Left lobe of liver (tissue), 2 donors: ENCODE data around the gene SNX15. TPM values are rescaled to one million over a fixed set of nuclear protein-coding genes. Genes with fewer than 3 reads are reported as not detected.

Experiments
- ATAC-seq: fragments of 200-7000 bp; cut with Tn5 transposase; one replicate; pipeline ENCODE4 v1.9.1; 2020; ENCODE audit warnings: mild to moderate bottlenecking, moderate library complexity
- DNase-seq: peaks from one replicate; pipeline ENCODE4 v3.0.0-alpha.2; 2020; ENCODE audit warnings: low spot score
- total RNA-seq: library from RNA; stranded (reverse); gene quantifications from one replicate; pipeline ENCODE4 v1.2.1, GENCODE V29; 2021
- donor health status: DM: no; HTN: no; CAD: no; lungs with moderate emphysema.
- donor health status: DM: no; HTN: yes; CAD: no.

The SNX15 gene
- total RNA-seq, 1 donor from 2014 or later, result 8.8 TPM

GRCh38 chr11:65083834-65084597 is 56.8 kb downstream of the SNX15 start, which contains the start of the genes CDCA5 and ZFPL1:
TSS of gene CDCA5 (minus strand) at chr11:65084040. CDS start at chr11:65083978, 62 bp downstream.
TSS of gene ZFPL1 (plus strand) at chr11:65084222. CDS start at chr11:65084699, 477 bp downstream.
- DNase-seq (peak; percentile 97), ATAC-seq (peak; percentile 94)

- DNase-seq (no peak), ATAC-seq (no peak)
Observed at GRCh38 chr11:65084598-65085375, 57.5 kb downstream of the SNX15 start.

GRCh38 chr11:65085446-65085845 is 58.2 kb downstream of the SNX15 start:
- ATAC-seq (no peak), DNase-seq (no peak)

GRCh38 chr11:65086809-65087208 is 59.6 kb downstream of the SNX15 start:
- ATAC-seq (no peak), DNase-seq (no peak)

- DNase-seq (no peak), ATAC-seq (no peak)
Observed at GRCh38 chr11:65087216-65087615, 60.0 kb downstream of the SNX15 start.

- DNase-seq (no peak), ATAC-seq (no peak)
Observed at GRCh38 chr11:65087827-65088226, 60.6 kb downstream of the SNX15 start.

- no peak for DNase-seq
- no peak for ATAC-seq
Observed at GRCh38 chr11:65089621-65090020, 62.4 kb downstream of the SNX15 start.

Other genes starting within 250 kb of the SNX15 start
- 104 TPM for gene SF1, start 248.9 kb upstream of the SNX15 start, total RNA-seq
- gene MAP4K2, start 224.2 kb upstream of the SNX15 start, total RNA-seq, result 6.6 TPM
- 24.0 TPM for gene MEN1, start 216.9 kb upstream of the SNX15 start, total RNA-seq
- 1.2 TPM for gene CDC42BPG, start 182.8 kb upstream of the SNX15 start, total RNA-seq
- 29.9 TPM for gene EHD1, start 148.8 kb upstream of the SNX15 start, total RNA-seq
- 34.0 TPM for gene ATG2A, start 110.2 kb upstream of the SNX15 start, total RNA-seq
- gene PPP2R5B, start 102.8 kb upstream of the SNX15 start, total RNA-seq, result 9.1 TPM
- gene GPHA2, start 91.5 kb upstream of the SNX15 start, total RNA-seq, result 0.25 TPM
- gene MAJIN, start 55.3 kb upstream of the SNX15 start, total RNA-seq, result not detected
- 2.4 TPM for gene BATF2, start 30.5 kb upstream of the SNX15 start, total RNA-seq
- gene ARL2, start 13.3 kb upstream of the SNX15 start, total RNA-seq, result 8.9 TPM
- 5.7 TPM for gene SAC3D1, start 13.8 kb downstream of the SNX15 start, total RNA-seq
- gene NAALADL1, start 31.1 kb downstream of the SNX15 start, total RNA-seq, result 0.78 TPM
- gene CDCA5, start 56.6 kb downstream of the SNX15 start, total RNA-seq, result 0.75 TPM
- gene ZFPL1, start 56.8 kb downstream of the SNX15 start, total RNA-seq, result 18.4 TPM
- 55.1 TPM for gene VPS51, start 68.8 kb downstream of the SNX15 start, total RNA-seq
- gene TM7SF2, start 84.4 kb downstream of the SNX15 start, total RNA-seq, result 97.6 TPM
- 8.8 TPM for gene ZNHIT2, start 90.3 kb downstream of the SNX15 start, total RNA-seq
- 430 TPM for gene FAU, start 94.7 kb downstream of the SNX15 start, total RNA-seq
- 31.3 TPM for gene MRPL49, start 94.9 kb downstream of the SNX15 start, total RNA-seq
- 110 TPM for gene SYVN1, start 107.1 kb downstream of the SNX15 start, total RNA-seq
- 1.2 TPM for gene SPDYC, start 142.8 kb downstream of the SNX15 start, total RNA-seq
- 81.0 TPM for gene CAPN1, start 154.5 kb downstream of the SNX15 start, total RNA-seq
- gene POLA2, start 234.5 kb downstream of the SNX15 start, total RNA-seq, result 3.3 TPM